Measurements from ENCODE around the gene MED15. TPM values are rescaled to one million over a fixed set of nuclear protein-coding genes. Genes with fewer than 3 reads are reported as not detected.

Gene MED15
- total and polyA plus RNA-seq, 2 of the 4 experiments (the other 2 are of a cell fraction), result 19.0 to 68.8 TPM

- Histone ChIP-seq H3K23ac (ENCODE audit: low read depth, low read length) (no peak overlapping the region), H3K27me3 (ENCODE audit: control insufficient read depth, insufficient read depth, low read length) (no peaks in the 10 kb centered on the region), H3K4me2 (ENCODE audit: low read depth, low read length) (no peak overlapping the region), H3K36me3 (ENCODE audit: control insufficient read depth, insufficient read depth, low read length) (peaks cover 86% of the 10 kb centered on the region), H2AFZ (replicated peaks; ENCODE audit: low read length, poor library complexity) (no peak overlapping the region), H3K56ac (ENCODE audit: extremely low read depth, insufficient read depth, low read length) (no peak overlapping the region), H4K20me1 (ENCODE audit: insufficient read depth, low read length) (peaks cover 66% of the 10 kb centered on the region), H2BK20ac (ENCODE audit: low read depth, low read length) (no peak overlapping the region), H2BK5ac (ENCODE audit: low read depth, low read length, poor library complexity, severe bottlenecking) (no peak overlapping the region), H3K4ac (ENCODE audit: low read depth, low read length) (no peak overlapping the region), H2BK120ac (ENCODE audit: low read depth, low read length) (no peak overlapping the region), H3K4me3 (ENCODE audit: insufficient read depth, low read depth, low read length) (no peak overlapping the region), H3K27ac (ENCODE audit: insufficient read depth, low read length) (no peak overlapping the region), H3K79me1 (ENCODE audit: low read depth in 1 of 2, low read length in 2 of 2) (peaks cover 61 to 79% of the 10 kb centered on the region in 2 experiments), H2BK15ac (ENCODE audit: low read depth, low read length) (no peak overlapping the region), H2AK5ac (ENCODE audit: low read depth, low read length) (no peak overlapping the region), H3K9me3 (ENCODE audit: control insufficient read depth, insufficient read depth, low read length) (no peaks in the 10 kb centered on the region), H3K9ac (ENCODE audit: low read depth, low read length) (no peak overlapping the region), H3K14ac (replicated peaks; ENCODE audit: low read depth, low read length) (no peak overlapping the region), H4K91ac (ENCODE audit: insufficient read depth, low read depth, low read length) (no peak overlapping the region), H2AK9ac (replicated peaks; ENCODE audit: low read depth, low read length, poor library complexity) (no peak overlapping the region), H3K18ac (ENCODE audit: low read depth, low read length) (no peak overlapping the region), H4K5ac (ENCODE audit: low read depth, low read length) (no peak overlapping the region), H4K8ac (ENCODE audit: low read depth in 2 of 2, low read length in 2 of 2) (no peak overlapping the region), H3K9me1 (ENCODE audit: insufficient read depth, low read length) (peaks cover 14% of the 10 kb centered on the region; the same call in 1 of the 2 replicates), H3K4me1 (ENCODE audit: control insufficient read depth, insufficient read depth, low read length) (peaks cover 8% of the 10 kb centered on the region)
- ChIA-PET POLR2A (ENCODE audit: unreplicated experiment) (no interaction called here), CTCF (interaction anchor here (1.2 kb wide), 1 partner anchor 14 kb away, joined by 3 read pairs; no protein-coding TSS in a partner anchor)
- TF ChIP-seq CTCF (conservative IDR thresholded peaks at IDR 0.05; ENCODE audit: low read depth, low read length) (no peak), NFE2L2 (IDR thresholded peaks at IDR 0.05; ENCODE audit: low read depth, low read length) (no peak), CHD1 (IDR thresholded peaks at IDR 0.05; ENCODE audit: low read depth, low read length) (no peak), POLR2A (IDR thresholded peaks at IDR 0.05; ENCODE audit: low read depth, low read length) (no peak), USF2 (IDR thresholded peaks at IDR 0.05; ENCODE audit: low read depth, low read length) (no peak), MAFK (IDR thresholded peaks at IDR 0.05; ENCODE audit: low read depth, low read length) (no peak), MXI1 (IDR thresholded peaks at IDR 0.05; ENCODE audit: borderline replicate concordance, low read depth, low read length) (no peak), SMC3 (IDR thresholded peaks at IDR 0.05; ENCODE audit: low read depth, low read length) (no peak), BHLHE40 (IDR thresholded peaks at IDR 0.05; ENCODE audit: low read depth, low read length) (no peak), MAZ (IDR thresholded peaks at IDR 0.05; ENCODE audit: borderline replicate concordance, low read depth, low read length) (no peak), CEBPB (IDR thresholded peaks at IDR 0.05; ENCODE audit: low read depth, low read length) (no peak)
- in situ Hi-C loops (cut with MboI; ENCODE audit: low sequenced_read_pairs) (no loop called here), intact Hi-C loops (cut with micrococcal nuclease) (no loop called here), dilution Hi-C loops (cut with HindIII; ENCODE audit: low sequenced_read_pairs, unreplicated experiment) (no loop called here)
- 97% methylated on average over 5 of the region's 7 CpGs; no CpG with 5 or more reads in 1 of the 2 experiments for WGBS, 2 experiments (ENCODE audit: extremely low coverage in 2 of 2, insufficient read length in 1 of 2)
- ATAC-seq (ENCODE audit: low read depth), result no peak
- BruUV-seq (replicated peaks), result no TSS peak
- no peak for DNase-seq
These were observed 70.8 kb downstream of the MED15 start for GRCh38 chr22:20578192-20578591.

Data from IMR-90 (cell line).